ENCODE measurements around the gene HBP1. TPM values are rescaled to one million over a fixed set of nuclear protein-coding genes. Genes with fewer than 3 reads are reported as not detected.

The HBP1 gene
- total and polyA plus RNA-seq, 2 of the 13 experiments (the other 11 are each of a cell fraction or from before 2014, with no cell fraction given), result 22.9 to 44.1 TPM

- TF ChIP-seq, protein P1, sequence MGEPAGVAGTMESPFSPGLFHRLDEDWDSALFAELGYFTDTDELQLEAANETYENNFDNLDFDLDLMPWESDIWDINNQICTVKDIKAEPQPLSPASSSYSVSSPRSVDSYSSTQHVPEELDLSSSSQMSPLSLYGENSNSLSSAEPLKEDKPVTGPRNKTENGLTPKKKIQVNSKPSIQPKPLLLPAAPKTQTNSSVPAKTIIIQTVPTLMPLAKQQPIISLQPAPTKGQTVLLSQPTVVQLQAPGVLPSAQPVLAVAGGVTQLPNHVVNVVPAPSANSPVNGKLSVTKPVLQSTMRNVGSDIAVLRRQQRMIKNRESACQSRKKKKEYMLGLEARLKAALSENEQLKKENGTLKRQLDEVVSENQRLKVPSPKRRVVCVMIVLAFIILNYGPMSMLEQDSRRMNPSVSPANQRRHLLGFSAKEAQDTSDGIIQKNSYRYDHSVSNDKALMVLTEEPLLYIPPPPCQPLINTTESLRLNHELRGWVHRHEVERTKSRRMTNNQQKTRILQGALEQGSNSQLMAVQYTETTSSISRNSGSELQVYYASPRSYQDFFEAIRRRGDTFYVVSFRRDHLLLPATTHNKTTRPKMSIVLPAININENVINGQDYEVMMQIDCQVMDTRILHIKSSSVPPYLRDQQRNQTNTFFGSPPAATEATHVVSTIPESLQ (CRISPR knock-in tag; conservative IDR thresholded peaks at IDR 0.05), result no peak
- no peak for TF ChIP-seq ZNF761 (CRISPR knock-in tag; conservative IDR thresholded peaks at IDR 0.05)
- no peak for TF ChIP-seq ZNF605 (CRISPR knock-in tag; IDR thresholded peaks at IDR 0.05)
- TF ChIP-seq CBX5 (CRISPR knock-in tag; IDR thresholded peaks at IDR 0.05; ENCODE audit: borderline replicate concordance), result no peak
- no peak for TF ChIP-seq SIX1 (CRISPR knock-in tag; IDR thresholded peaks at IDR 0.05; ENCODE audit: borderline replicate concordance)
Observed at GRCh38 chr7:107150375-107151073, 18.3 kb upstream of the HBP1 start (continued).

GRCh38 chr7:107151538-107151937 lies 17.3 kb upstream of the HBP1 start:
- FAIRE-seq (no peak), DNase-seq (ENCODE audit: low spot score) (no peak), ATAC-seq (no peak)
- in situ Hi-C loops (cut with HindIII; ENCODE audit: extremely low pct_ligation_motif_present, low pct_unique_long_range_greater_than_20kb), result no loop called here
- ChIA-PET POLR2A (interaction anchor here (1.8 kb wide), 1 partner anchor 17 kb away, joined by 7 read pairs; the partner anchor contains the start of gene HBP1), CTCF (ENCODE audit: low intra/inter-chr PET ratio, low total read pairs) (interaction anchor here (2.5 to 3.5 kb wide), 2 partner anchors 204 to 359 kb away, joined by 13 to 15 read pairs; no protein-coding TSS in a partner anchor)
- Histone ChIP-seq H3K36me3 (replicated peaks in 1 of 2; ENCODE audit: control insufficient read depth in 1 of 2, insufficient read depth in 2 of 2, low read length in 2 of 2) (no peaks in the 10 kb centered on the region), H3K9me3 (ENCODE audit: low read length) (no peaks in the 10 kb centered on the region), H3K27me3 (ENCODE audit: control insufficient read depth in 1 of 2, insufficient read depth in 2 of 2, low read length in 2 of 2) (peaks cover 2 to 3% of the 10 kb centered on the region in 2 experiments; a peak in 3 of 5 replicates), H3K4me2 (ENCODE audit: low read depth, low read length) (no peak overlapping the region), H3K79me2 (ENCODE audit: insufficient read depth, low read length) (no peaks in the 10 kb centered on the region), H3K4me3 (replicated peaks in 1 of 3; ENCODE audit: insufficient read depth in 1 of 3, low read depth in 2 of 3, low read length in 3 of 3) (no peak overlapping the region), H3K9ac (ENCODE audit: insufficient read depth, low read depth, low read length) (no peak overlapping the region), H3K27ac (ENCODE audit: extremely low read length, insufficient read depth, low read length) (no peak overlapping the region), H4K20me1 (ENCODE audit: insufficient read depth, low read length) (no peaks in the 10 kb centered on the region), H2AFZ (ENCODE audit: low read length) (no peak overlapping the region), H3K4me1 (ENCODE audit: insufficient read depth, low read length) (peaks cover 3% of the 10 kb centered on the region)
- WGBS (ENCODE audit: low lambda C conversion rate), result 22% methylated on average over 7 of the region's 7 CpGs
- no TSS peak for BruUV-seq (replicated peaks)
- intact Hi-C loops (cut with micrococcal nuclease; ENCODE audit: unreplicated experiment), result no loop called here
- TF ChIP-seq STAT6 (CRISPR knock-in tag; IDR thresholded peaks at IDR 0.05; ENCODE audit: borderline replicate concordance), result no peak
- TF ChIP-seq, protein P2, sequence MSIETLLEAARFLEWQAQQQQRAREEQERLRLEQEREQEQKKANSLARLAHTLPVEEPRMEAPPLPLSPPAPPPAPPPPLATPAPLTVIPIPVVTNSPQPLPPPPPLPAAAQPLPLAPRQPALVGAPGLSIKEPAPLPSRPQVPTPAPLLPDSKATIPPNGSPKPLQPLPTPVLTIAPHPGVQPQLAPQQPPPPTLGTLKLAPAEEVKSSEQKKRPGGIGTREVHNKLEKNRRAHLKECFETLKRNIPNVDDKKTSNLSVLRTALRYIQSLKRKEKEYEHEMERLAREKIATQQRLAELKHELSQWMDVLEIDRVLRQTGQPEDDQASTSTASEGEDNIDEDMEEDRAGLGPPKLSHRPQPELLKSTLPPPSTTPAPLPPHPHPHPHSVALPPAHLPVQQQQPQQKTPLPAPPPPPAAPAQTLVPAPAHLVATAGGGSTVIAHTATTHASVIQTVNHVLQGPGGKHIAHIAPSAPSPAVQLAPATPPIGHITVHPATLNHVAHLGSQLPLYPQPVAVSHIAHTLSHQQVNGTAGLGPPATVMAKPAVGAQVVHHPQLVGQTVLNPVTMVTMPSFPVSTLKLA (IDR thresholded peaks at IDR 0.05), result no peak
- TF ChIP-seq HMG20A (CRISPR knock-in tag; IDR thresholded peaks at IDR 0.05; ENCODE audit: borderline replicate concordance), result no peak
- TF ChIP-seq KDM5A (IDR thresholded peaks at IDR 0.05; ENCODE audit: borderline replicate concordance, low read length), result no peak
- TF ChIP-seq ZNF644 (CRISPR knock-in tag; IDR thresholded peaks at IDR 0.05; ENCODE audit: low read depth), result no peak
- TF ChIP-seq, protein P3, sequence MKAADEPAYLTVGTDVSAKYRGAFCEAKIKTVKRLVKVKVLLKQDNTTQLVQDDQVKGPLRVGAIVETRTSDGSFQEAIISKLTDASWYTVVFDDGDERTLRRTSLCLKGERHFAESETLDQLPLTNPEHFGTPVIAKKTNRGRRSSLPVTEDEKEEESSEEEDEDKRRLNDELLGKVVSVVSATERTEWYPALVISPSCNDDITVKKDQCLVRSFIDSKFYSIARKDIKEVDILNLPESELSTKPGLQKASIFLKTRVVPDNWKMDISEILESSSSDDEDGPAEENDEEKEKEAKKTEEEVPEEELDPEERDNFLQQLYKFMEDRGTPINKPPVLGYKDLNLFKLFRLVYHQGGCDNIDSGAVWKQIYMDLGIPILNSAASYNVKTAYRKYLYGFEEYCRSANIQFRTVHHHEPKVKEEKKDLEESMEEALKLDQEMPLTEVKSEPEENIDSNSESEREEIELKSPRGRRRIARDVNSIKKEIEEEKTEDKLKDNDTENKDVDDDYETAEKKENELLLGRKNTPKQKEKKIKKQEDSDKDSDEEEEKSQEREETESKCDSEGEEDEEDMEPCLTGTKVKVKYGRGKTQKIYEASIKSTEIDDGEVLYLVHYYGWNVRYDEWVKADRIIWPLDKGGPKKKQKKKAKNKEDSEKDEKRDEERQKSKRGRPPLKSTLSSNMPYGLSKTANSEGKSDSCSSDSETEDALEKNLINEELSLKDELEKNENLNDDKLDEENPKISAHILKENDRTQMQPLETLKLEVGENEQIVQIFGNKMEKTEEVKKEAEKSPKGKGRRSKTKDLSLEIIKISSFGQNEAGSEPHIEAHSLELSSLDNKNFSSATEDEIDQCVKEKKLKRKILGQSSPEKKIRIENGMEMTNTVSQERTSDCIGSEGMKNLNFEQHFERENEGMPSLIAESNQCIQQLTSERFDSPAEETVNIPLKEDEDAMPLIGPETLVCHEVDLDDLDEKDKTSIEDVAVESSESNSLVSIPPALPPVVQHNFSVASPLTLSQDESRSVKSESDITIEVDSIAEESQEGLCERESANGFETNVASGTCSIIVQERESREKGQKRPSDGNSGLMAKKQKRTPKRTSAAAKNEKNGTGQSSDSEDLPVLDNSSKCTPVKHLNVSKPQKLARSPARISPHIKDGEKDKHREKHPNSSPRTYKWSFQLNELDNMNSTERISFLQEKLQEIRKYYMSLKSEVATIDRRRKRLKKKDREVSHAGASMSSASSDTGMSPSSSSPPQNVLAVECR (CRISPR knock-in tag; IDR thresholded peaks at IDR 0.05; ENCODE audit: borderline replicate concordance), result no peak

Data from HepG2 (cell line).